ENCODE measurements around the gene MBTPS1. TPM values are rescaled to one million over a fixed set of nuclear protein-coding genes. Genes with fewer than 3 reads are reported as not detected.

Gene MBTPS1
- total and polyA plus RNA-seq, 8 donors: 21.4 to 112 (median 56.1) TPM

- no peaks in the 10 kb centered on the region for H3K27me3 ChIP-seq
- intact Hi-C loops (cut with DNase I; ENCODE audit: low total_unique reads): no loop called here
- H3K36me3 ChIP-seq: peaks cover 47 to 97% (median 90%) of the 10 kb centered on the region in 4 donors
- peaks cover 0 to 17% (median 4%) of the 10 kb centered on the region in 4 donors for H3K4me1 ChIP-seq
- TF ChIP-seq CTCF (IDR thresholded peaks at IDR 0.05) (no peak), POLR2AphosphoS5 (IDR thresholded peaks at IDR 0.05) (no peak), EP300 (IDR thresholded peaks at IDR 0.05) (no peak), POLR2A (IDR thresholded peaks at IDR 0.05) (no peak)
- no peaks in the 10 kb centered on the region for H3K9me3 ChIP-seq
- H3K4me3 ChIP-seq: no peak overlapping the region
- 82 to 88% (median 87%) methylated on average over 6 of the region's 6 CpGs for WGBS, 5 donors
- no peak overlapping the region for H3K27ac ChIP-seq
- no peak for DNase-seq
Measured at GRCh38 chr16:84080813-84081212, 35.9 kb downstream of the MBTPS1 start.

DNA sequence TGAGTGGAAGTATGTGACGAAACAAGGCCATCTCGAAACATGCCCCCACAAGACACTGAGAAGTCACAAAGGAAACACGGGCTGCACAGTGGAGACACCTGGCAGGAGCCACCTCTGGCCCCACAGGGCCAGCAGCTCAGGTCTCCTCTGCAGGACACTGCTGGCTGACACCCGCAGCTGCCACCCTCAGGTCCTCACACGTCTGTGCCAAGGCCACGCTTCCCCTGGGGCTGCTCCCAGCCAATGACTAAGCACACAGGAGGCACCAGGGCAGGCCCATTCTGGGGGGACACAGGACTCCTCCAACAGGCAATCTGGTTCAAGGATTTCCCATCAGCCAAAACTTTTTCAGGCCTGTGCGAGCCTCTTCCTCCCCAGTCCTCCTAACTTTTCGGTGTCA, 36.4 kb downstream of the MBTPS1 start:
- Histone ChIP-seq H3K9me3 (no peaks in the 10 kb centered on the region), H3K27ac (no peak overlapping the region), H3K27me3 (no peaks in the 10 kb centered on the region), H3K4me3 (no peak overlapping the region), H3K4me1 (peaks cover 0 to 14% (median 4%) of the 10 kb centered on the region in 4 donors), H3K36me3 (peaks cover 47 to 97% (median 92%) of the 10 kb centered on the region in 4 donors)
- 78 to 85% (median 82%) methylated on average over 8 of the region's 8 CpGs for WGBS, 5 donors
- no peak for DNase-seq
- intact Hi-C loops (cut with DNase I; ENCODE audit: low total_unique reads): no loop called here
- TF ChIP-seq POLR2AphosphoS5 (IDR thresholded peaks at IDR 0.05) (no peak), EP300 (IDR thresholded peaks at IDR 0.05) (no peak), POLR2A (IDR thresholded peaks at IDR 0.05) (no peak), CTCF (IDR thresholded peaks at IDR 0.05) (no peak)

GRCh38 chr16:84079664-84080063, 37.1 kb downstream of the MBTPS1 start:
- no peak overlapping the region for H3K27ac ChIP-seq
- peaks cover 54 to 100% (median 97%) of the 10 kb centered on the region in 4 donors for H3K36me3 ChIP-seq
- no peak for DNase-seq
- H3K27me3 ChIP-seq: no peaks in the 10 kb centered on the region
- WGBS, 5 donors: 83 to 96% (median 92%) methylated on average over 6 of the region's 6 CpGs
- H3K4me1 ChIP-seq: peaks cover 0 to 7% (median 2%) of the 10 kb centered on the region in 4 donors
- no peak overlapping the region for H3K4me3 ChIP-seq
- TF ChIP-seq EP300 (IDR thresholded peaks at IDR 0.05): no peak
- no peak for TF ChIP-seq POLR2AphosphoS5 (IDR thresholded peaks at IDR 0.05)
- no peak for TF ChIP-seq POLR2A (IDR thresholded peaks at IDR 0.05)
- no peak for TF ChIP-seq CTCF (IDR thresholded peaks at IDR 0.05)
- H3K9me3 ChIP-seq: no peaks in the 10 kb centered on the region
- intact Hi-C loops (cut with DNase I; ENCODE audit: low total_unique reads): no loop called here

DNA sequence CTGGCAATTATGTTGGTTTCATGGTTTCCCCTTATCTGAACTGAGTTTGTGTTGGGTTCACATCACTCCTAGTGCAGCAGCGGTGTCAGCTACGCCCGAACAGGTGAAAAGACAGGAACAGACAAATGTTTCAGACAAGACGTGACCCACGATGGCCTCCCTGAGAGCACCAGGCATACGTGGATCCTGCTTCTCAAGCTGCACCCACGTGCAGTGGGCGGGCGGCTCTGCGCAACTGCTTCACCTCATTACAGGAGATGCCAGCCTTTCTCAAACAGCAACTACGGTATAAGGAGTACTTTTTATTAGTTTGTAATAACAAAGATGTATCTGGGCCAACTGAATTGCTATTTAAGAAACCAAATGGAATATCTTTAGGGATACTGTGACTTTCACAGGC, 41.4 kb downstream of the MBTPS1 start:
- Histone ChIP-seq H3K4me3 (no peak overlapping the region), H3K4me1 (no peaks in the 10 kb centered on the region), H3K27me3 (no peaks in the 10 kb centered on the region), H3K27ac (no peak overlapping the region), H3K9me3 (no peaks in the 10 kb centered on the region), H3K36me3 (peaks cover 62 to 100% (median 99%) of the 10 kb centered on the region in 4 donors)
- no peak for TF ChIP-seq POLR2A (IDR thresholded peaks at IDR 0.05)
- TF ChIP-seq POLR2AphosphoS5 (IDR thresholded peaks at IDR 0.05): no peak
- TF ChIP-seq EP300 (IDR thresholded peaks at IDR 0.05): no peak
- TF ChIP-seq CTCF (IDR thresholded peaks at IDR 0.05): no peak
- intact Hi-C loops (cut with DNase I; ENCODE audit: low total_unique reads): no loop called here
- no peak for DNase-seq
- 87 to 94% (median 90%) methylated on average over 11 of the region's 11 CpGs for WGBS, 5 donors

Data from stomach (tissue), 9 donors.